ENCODE results near the gene ME3. TPM values are rescaled to one million over a fixed set of nuclear protein-coding genes. Genes with fewer than 3 reads are reported as not detected.

ME3 gene
- total RNA-seq, 1 experiment from 2014 or later, result 0.30 TPM

DNA sequence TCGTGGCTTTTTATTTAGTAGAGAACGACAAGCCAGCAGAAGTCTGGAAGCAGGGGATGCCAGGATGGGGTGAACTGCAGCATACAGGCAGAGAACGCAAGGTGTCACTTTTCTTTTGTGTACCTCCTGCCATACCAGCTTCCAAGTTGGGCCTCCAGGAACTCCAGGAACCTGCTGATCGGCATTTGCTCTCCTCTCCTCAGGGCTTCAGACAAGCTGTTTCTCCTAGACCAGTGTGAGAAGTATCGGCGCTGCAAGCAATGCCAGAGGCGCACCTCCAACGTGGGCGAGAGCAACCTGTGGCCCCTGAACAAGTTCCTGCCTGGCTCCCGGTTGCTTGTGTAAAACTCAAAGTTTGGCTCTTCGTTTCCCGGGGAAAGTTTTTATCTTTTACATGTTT lies 250.0 kb downstream of the ME3 start:
- Histone ChIP-seq H3K27ac (ENCODE audit: low read depth, low read length) (no peak overlapping the region), H3K4me2 (ENCODE audit: low read length) (no peak overlapping the region), H3K36me3 (ENCODE audit: control insufficient read depth in 1 of 2, insufficient read depth in 2 of 2, low read length in 2 of 2) (no peaks in the 10 kb centered on the region), H3K4me3 (replicated peaks in 1 of 2; ENCODE audit: low read depth in 1 of 2, low read length in 2 of 2) (no peak overlapping the region), H3K4me1 (ENCODE audit: control insufficient read depth in 1 of 2, insufficient read depth in 2 of 2, low read length in 2 of 2) (no peaks in the 10 kb centered on the region), H3K9me3 (ENCODE audit: control insufficient read depth in 1 of 2, insufficient read depth in 1 of 2, low read depth in 1 of 2, low read length in 2 of 2) (no peaks in the 10 kb centered on the region), H2AFZ (ENCODE audit: low read depth, low read length, poor library complexity, severe bottlenecking) (no peak overlapping the region), H3K79me2 (ENCODE audit: insufficient read depth, low read length) (no peaks in the 10 kb centered on the region), H3K9me2 (ENCODE audit: insufficient read depth) (no peaks in the 10 kb centered on the region), H3K9ac (ENCODE audit: low read length) (no peak overlapping the region), H3K27me3 (ENCODE audit: insufficient read depth, low read length) (no peaks in the 10 kb centered on the region), H4K20me1 (ENCODE audit: insufficient read depth) (no peaks in the 10 kb centered on the region)
- BruUV-seq (replicated peaks), result no TSS peak
- ChIA-PET CTCF (no interaction called here), RAD21 (ENCODE audit: low non-redundant PET in 1 of 2, low total read pairs in 2 of 2, uncharacterized antibody in 2 of 2, unreplicated experiment in 2 of 2) (no interaction called here), POLR2A (no interaction called here)
- DNase-seq (ENCODE audit: low read depth, low spot score), result no peak
- ATAC-seq, result no peak
- intact Hi-C loops (cut with micrococcal nuclease), result no loop called here
- no peak for TF ChIP-seq TCF7L2 (IDR thresholded peaks at IDR 0.05; ENCODE audit: borderline replicate concordance, extremely low read depth, insufficient read depth, insufficient read length)
- no peak for TF ChIP-seq CEBPB (IDR thresholded peaks at IDR 0.05; ENCODE audit: low read depth)
- TF ChIP-seq YY1 (IDR thresholded peaks at IDR 0.05; ENCODE audit: extremely low read depth, insufficient replicate concordance, low read depth, low read length), result no peak
- TF ChIP-seq, protein P1, sequence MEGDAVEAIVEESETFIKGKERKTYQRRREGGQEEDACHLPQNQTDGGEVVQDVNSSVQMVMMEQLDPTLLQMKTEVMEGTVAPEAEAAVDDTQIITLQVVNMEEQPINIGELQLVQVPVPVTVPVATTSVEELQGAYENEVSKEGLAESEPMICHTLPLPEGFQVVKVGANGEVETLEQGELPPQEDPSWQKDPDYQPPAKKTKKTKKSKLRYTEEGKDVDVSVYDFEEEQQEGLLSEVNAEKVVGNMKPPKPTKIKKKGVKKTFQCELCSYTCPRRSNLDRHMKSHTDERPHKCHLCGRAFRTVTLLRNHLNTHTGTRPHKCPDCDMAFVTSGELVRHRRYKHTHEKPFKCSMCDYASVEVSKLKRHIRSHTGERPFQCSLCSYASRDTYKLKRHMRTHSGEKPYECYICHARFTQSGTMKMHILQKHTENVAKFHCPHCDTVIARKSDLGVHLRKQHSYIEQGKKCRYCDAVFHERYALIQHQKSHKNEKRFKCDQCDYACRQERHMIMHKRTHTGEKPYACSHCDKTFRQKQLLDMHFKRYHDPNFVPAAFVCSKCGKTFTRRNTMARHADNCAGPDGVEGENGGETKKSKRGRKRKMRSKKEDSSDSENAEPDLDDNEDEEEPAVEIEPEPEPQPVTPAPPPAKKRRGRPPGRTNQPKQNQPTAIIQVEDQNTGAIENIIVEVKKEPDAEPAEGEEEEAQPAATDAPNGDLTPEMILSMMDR (IDR thresholded peaks at IDR 0.05 in 2 of 3, conservative IDR thresholded peaks at IDR 0.05 in 1 of 3; ENCODE audit: borderline replicate concordance in 1 of 3, insufficient read depth in 1 of 3, low read depth in 2 of 3, low read length in 2 of 3), result no peak
- no peak for TF ChIP-seq SRF (IDR thresholded peaks at IDR 0.05; ENCODE audit: low read depth)
- TF ChIP-seq SP1 (IDR thresholded peaks at IDR 0.05; ENCODE audit: low read depth), result no peak
- TF ChIP-seq EZH2 (IDR thresholded peaks at IDR 0.05), result no peak
- no peak for TF ChIP-seq CBX3 (IDR thresholded peaks at IDR 0.05; ENCODE audit: low read depth)
- no peak for TF ChIP-seq ZNF274 (IDR thresholded peaks at IDR 0.05; ENCODE audit: low read depth, low read length)
- no peak for TF ChIP-seq POLR2AphosphoS5 (IDR thresholded peaks at IDR 0.05; ENCODE audit: low read depth, low read length)
- no peak for TF ChIP-seq ELF1 (IDR thresholded peaks at IDR 0.05; ENCODE audit: borderline replicate concordance, low read depth)
- TF ChIP-seq FOSL1 (IDR thresholded peaks at IDR 0.05; ENCODE audit: low read depth), result no peak
- TF ChIP-seq, protein P2, sequence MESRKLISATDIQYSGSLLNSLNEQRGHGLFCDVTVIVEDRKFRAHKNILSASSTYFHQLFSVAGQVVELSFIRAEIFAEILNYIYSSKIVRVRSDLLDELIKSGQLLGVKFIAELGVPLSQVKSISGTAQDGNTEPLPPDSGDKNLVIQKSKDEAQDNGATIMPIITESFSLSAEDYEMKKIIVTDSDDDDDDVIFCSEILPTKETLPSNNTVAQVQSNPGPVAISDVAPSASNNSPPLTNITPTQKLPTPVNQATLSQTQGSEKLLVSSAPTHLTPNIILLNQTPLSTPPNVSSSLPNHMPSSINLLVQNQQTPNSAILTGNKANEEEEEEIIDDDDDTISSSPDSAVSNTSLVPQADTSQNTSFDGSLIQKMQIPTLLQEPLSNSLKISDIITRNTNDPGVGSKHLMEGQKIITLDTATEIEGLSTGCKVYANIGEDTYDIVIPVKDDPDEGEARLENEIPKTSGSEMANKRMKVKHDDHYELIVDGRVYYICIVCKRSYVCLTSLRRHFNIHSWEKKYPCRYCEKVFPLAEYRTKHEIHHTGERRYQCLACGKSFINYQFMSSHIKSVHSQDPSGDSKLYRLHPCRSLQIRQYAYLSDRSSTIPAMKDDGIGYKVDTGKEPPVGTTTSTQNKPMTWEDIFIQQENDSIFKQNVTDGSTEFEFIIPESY (IDR thresholded peaks at IDR 0.05; ENCODE audit: extremely low read depth, insufficient replicate concordance, low read length), result no peak
- no peak for TF ChIP-seq EGR1 (IDR thresholded peaks at IDR 0.05; ENCODE audit: low read depth)
- no peak for TF ChIP-seq ZFX (IDR thresholded peaks at IDR 0.05)
- TF ChIP-seq SIN3A (IDR thresholded peaks at IDR 0.05; ENCODE audit: low read depth), result no peak

Data from HCT116 (cell line).